ENCODE measurements around the gene PLOD1.

PLOD1 gene

DNA sequence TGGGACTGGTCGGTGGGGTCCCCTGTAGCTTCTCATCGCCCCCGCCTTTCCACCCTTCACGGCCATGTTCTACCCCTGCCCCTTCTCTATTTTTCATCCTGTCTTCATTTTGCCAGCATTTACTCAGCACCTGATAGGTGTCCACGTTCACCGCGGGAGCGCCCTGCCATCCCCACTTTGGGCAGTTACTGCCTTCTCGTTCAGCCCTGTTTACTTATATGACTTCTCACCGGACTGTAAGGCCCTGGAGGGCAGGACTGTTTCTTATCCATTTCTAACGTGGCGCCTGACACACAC is 46.1 kb downstream of the PLOD1 start:
- Histone ChIP-seq H3K36me3 (ENCODE audit: control insufficient read depth, insufficient read depth, low read length) (peaks cover 37% of the 10 kb centered on the region), H3K4me1 (ENCODE audit: control insufficient read depth, insufficient read depth, low read length) (peaks cover 6% of the 10 kb centered on the region; the same call in 1 of the 2 replicates), H3K9me3 (ENCODE audit: control insufficient read depth, insufficient read depth, low read depth, low read length) (no peaks in the 10 kb centered on the region), H3K9ac (ENCODE audit: low read length) (peak overlapping the region; percentile 91), H3K27me3 (ENCODE audit: control insufficient read depth, insufficient read depth, low read length) (no peaks in the 10 kb centered on the region), H3K4me3 (ENCODE audit: low read depth, low read length) (peak overlapping the region; percentile 90), H3K27ac (ENCODE audit: low read depth, low read length) (peak overlapping the region; percentile 84)

- Histone ChIP-seq H3K36me3 (ENCODE audit: control insufficient read depth, insufficient read depth, low read length) (peaks cover 45% of the 10 kb centered on the region), H3K4me3 (ENCODE audit: low read depth, low read length) (peak overlapping the region; percentile 90), H3K9me3 (ENCODE audit: control insufficient read depth, insufficient read depth, low read depth, low read length) (no peaks in the 10 kb centered on the region), H3K27ac (ENCODE audit: low read depth, low read length) (no peak overlapping the region), H3K27me3 (ENCODE audit: control insufficient read depth, insufficient read depth, low read length) (no peaks in the 10 kb centered on the region), H3K9ac (ENCODE audit: low read length) (peak overlapping the region; percentile 91), H3K4me1 (ENCODE audit: control insufficient read depth, insufficient read depth, low read length) (peaks cover 6% of the 10 kb centered on the region; the same call in 1 of the 2 replicates)
Measured at GRCh38 chr1:11981378-11982009, 47.0 kb downstream of the PLOD1 start.

- Histone ChIP-seq H3K4me3 (ENCODE audit: low read depth, low read length) (no peak overlapping the region), H3K27me3 (ENCODE audit: control insufficient read depth, insufficient read depth, low read length) (no peaks in the 10 kb centered on the region), H3K27ac (ENCODE audit: low read depth, low read length) (no peak overlapping the region), H3K36me3 (ENCODE audit: control insufficient read depth, insufficient read depth, low read length) (peaks cover 45% of the 10 kb centered on the region), H3K9me3 (ENCODE audit: control insufficient read depth, insufficient read depth, low read depth, low read length) (no peaks in the 10 kb centered on the region), H3K4me1 (ENCODE audit: control insufficient read depth, insufficient read depth, low read length) (peaks cover 6% of the 10 kb centered on the region; the same call in 1 of the 2 replicates), H3K9ac (ENCODE audit: low read length) (no peak overlapping the region)
Measured at GRCh38 chr1:11982010-11982392, 47.5 kb downstream of the PLOD1 start.

DNA sequence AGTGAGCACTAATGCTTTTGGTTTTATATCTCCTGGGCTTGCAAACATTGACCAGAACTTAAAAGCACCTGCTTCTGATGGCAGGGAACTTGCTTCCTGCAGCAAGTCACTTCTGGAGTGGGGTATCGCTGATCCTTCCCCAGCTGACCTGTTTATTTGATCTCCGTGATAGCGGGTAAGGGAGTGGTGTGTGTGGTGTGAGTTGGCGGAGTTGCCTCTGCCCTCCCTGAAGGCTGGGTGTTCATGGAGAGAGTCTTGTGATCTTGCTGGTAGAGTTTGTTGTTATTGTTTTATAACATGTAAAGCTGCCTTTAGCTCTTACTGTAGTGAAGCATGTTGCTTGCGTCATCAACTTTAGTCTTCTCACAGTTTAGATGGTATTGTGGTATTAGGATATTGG is 49.6 kb downstream of the PLOD1 start:
- Histone ChIP-seq H3K4me3 (ENCODE audit: low read depth, low read length) (no peak overlapping the region), H3K9me3 (ENCODE audit: control insufficient read depth, insufficient read depth, low read depth, low read length) (no peaks in the 10 kb centered on the region), H3K36me3 (ENCODE audit: control insufficient read depth, insufficient read depth, low read length) (peaks cover 49% of the 10 kb centered on the region), H3K27ac (ENCODE audit: low read depth, low read length) (no peak overlapping the region), H3K4me1 (ENCODE audit: control insufficient read depth, insufficient read depth, low read length) (peaks cover 6% of the 10 kb centered on the region; the same call in 1 of the 2 replicates), H3K9ac (ENCODE audit: low read length) (no peak overlapping the region), H3K27me3 (ENCODE audit: control insufficient read depth, insufficient read depth, low read length) (no peaks in the 10 kb centered on the region)

- Histone ChIP-seq H3K9ac (ENCODE audit: low read length) (no peak overlapping the region), H3K4me1 (ENCODE audit: control insufficient read depth, insufficient read depth, low read length) (peaks cover 1% of the 10 kb centered on the region; the same call in 1 of the 2 replicates), H3K36me3 (ENCODE audit: control insufficient read depth, insufficient read depth, low read length) (peaks cover 54% of the 10 kb centered on the region), H3K9me3 (ENCODE audit: control insufficient read depth, insufficient read depth, low read depth, low read length) (no peaks in the 10 kb centered on the region), H3K4me3 (ENCODE audit: low read depth, low read length) (no peak overlapping the region), H3K27me3 (ENCODE audit: control insufficient read depth, insufficient read depth, low read length) (no peaks in the 10 kb centered on the region), H3K27ac (ENCODE audit: low read depth, low read length) (no peak overlapping the region)
Measured at GRCh38 chr1:11984576-11984975, 50.1 kb downstream of the PLOD1 start.

DNA sequence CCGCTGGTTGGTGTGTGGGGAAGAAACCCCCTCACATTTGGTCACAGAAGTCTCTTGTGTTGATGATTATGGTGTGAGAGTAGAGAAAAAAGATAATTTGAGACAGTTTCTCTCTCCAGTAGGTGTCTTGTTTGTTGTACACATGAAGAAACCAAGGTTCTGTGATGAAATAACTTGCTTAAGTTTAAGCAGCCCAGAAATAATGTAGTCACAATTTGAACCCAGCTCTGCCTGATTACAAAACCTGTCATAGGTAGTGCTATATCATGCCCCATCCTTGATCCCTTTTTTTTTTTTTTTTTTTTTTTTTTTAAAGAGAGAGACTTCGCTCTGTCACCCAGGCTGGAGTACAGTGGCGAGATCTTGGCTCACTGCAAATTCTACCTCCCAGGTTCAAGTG is 50.7 kb downstream of the PLOD1 start:
- no peak overlapping the region for H3K9ac ChIP-seq (ENCODE audit: low read length)
- no peaks in the 10 kb centered on the region for H3K9me3 ChIP-seq (ENCODE audit: control insufficient read depth, insufficient read depth, low read depth, low read length)
- no peak overlapping the region for H3K27ac ChIP-seq (ENCODE audit: low read depth, low read length)
- H3K27me3 ChIP-seq (ENCODE audit: control insufficient read depth, insufficient read depth, low read length), result no peaks in the 10 kb centered on the region
- H3K4me1 ChIP-seq (ENCODE audit: control insufficient read depth, insufficient read depth, low read length), result no peaks in the 10 kb centered on the region; the same call in 1 of the 2 replicates
- H3K4me3 ChIP-seq (ENCODE audit: low read depth, low read length), result no peak overlapping the region
- peaks cover 60% of the 10 kb centered on the region for H3K36me3 ChIP-seq (ENCODE audit: control insufficient read depth, insufficient read depth, low read length)

GRCh38 chr1:11985851-11986250 is 51.3 kb downstream of the PLOD1 start:
- no peak overlapping the region for H3K4me3 ChIP-seq (ENCODE audit: low read depth, low read length)
- no peaks in the 10 kb centered on the region; the same call in 1 of the 2 replicates for H3K4me1 ChIP-seq (ENCODE audit: control insufficient read depth, insufficient read depth, low read length)
- no peak overlapping the region for H3K9ac ChIP-seq (ENCODE audit: low read length)
- no peaks in the 10 kb centered on the region for H3K9me3 ChIP-seq (ENCODE audit: control insufficient read depth, insufficient read depth, low read depth, low read length)
- no peak overlapping the region for H3K27ac ChIP-seq (ENCODE audit: low read depth, low read length)
- peaks cover 66% of the 10 kb centered on the region for H3K36me3 ChIP-seq (ENCODE audit: control insufficient read depth, insufficient read depth, low read length)
- no peaks in the 10 kb centered on the region for H3K27me3 ChIP-seq (ENCODE audit: control insufficient read depth, insufficient read depth, low read length)

GRCh38 chr1:11989669-11990068 is 55.2 kb downstream of the PLOD1 start:
- H3K36me3 ChIP-seq (ENCODE audit: control insufficient read depth, insufficient read depth, low read length), result peaks cover 66% of the 10 kb centered on the region

GRCh38 chr1:11990303-11991032 is 56.0 kb downstream of the PLOD1 start:
- Histone ChIP-seq H3K27me3 (ENCODE audit: control insufficient read depth, insufficient read depth, low read length) (no peaks in the 10 kb centered on the region), H3K4me3 (ENCODE audit: low read depth, low read length) (no peak overlapping the region), H3K9me3 (ENCODE audit: control insufficient read depth, insufficient read depth, low read depth, low read length) (no peaks in the 10 kb centered on the region), H3K4me1 (ENCODE audit: control insufficient read depth, insufficient read depth, low read length) (no peaks in the 10 kb centered on the region), H3K27ac (ENCODE audit: low read depth, low read length) (no peak overlapping the region), H3K36me3 (ENCODE audit: control insufficient read depth, insufficient read depth, low read length) (peaks cover 66% of the 10 kb centered on the region), H3K9ac (ENCODE audit: low read length) (no peak overlapping the region)

More at GRCh38 chr1:11989669-11990068, 55.2 kb downstream of the PLOD1 start:
- Histone ChIP-seq H3K9me3 (ENCODE audit: control insufficient read depth, insufficient read depth, low read depth, low read length) (no peaks in the 10 kb centered on the region), H3K9ac (ENCODE audit: low read length) (no peak overlapping the region), H3K4me3 (ENCODE audit: low read depth, low read length) (no peak overlapping the region), H3K27ac (ENCODE audit: low read depth, low read length) (no peak overlapping the region), H3K27me3 (ENCODE audit: control insufficient read depth, insufficient read depth, low read length) (no peaks in the 10 kb centered on the region), H3K4me1 (ENCODE audit: control insufficient read depth, insufficient read depth, low read length) (no peaks in the 10 kb centered on the region)

DNA sequence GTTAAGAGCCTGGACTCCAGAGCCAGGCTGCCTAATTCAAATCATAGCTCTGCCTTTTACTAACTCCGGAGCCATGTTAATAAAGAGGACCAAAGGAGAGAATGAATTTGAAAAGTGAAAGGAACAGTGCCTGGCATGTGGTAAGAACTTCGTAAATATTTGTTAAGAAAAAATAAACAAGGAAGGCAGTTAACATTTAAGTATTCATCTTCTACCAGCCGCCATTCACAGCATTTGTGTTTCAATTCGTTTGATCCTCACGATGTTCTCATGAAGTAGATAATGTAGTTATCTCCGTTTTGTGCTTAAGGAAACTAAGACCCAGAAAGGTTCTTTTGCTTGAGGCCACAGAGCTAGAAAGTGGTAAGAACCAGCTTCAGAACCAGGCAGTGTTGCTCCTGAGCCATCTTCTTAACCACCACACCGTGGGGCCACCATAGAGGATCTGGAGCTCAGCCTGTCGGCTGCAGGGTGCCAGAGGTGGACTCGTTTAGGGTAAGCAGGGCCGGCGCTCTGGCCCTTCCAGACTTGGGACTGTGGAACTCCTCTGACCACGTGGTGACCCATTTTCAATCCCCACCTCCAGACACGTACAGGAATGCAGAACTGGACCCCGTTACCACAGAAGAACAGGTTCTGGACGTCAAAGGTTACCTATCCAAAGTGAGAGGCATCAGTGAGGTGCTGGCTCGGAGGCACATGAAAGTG is 57.6 kb downstream of the PLOD1 start:
- no peak overlapping the region for H3K4me3 ChIP-seq (ENCODE audit: low read depth, low read length)
- no peak overlapping the region for H3K27ac ChIP-seq (ENCODE audit: low read depth, low read length)
- H3K9ac ChIP-seq (ENCODE audit: low read length), result no peak overlapping the region
- H3K27me3 ChIP-seq (ENCODE audit: control insufficient read depth, insufficient read depth, low read length), result no peaks in the 10 kb centered on the region
- H3K36me3 ChIP-seq (ENCODE audit: control insufficient read depth, insufficient read depth, low read length), result peaks cover 73% of the 10 kb centered on the region
- H3K4me1 ChIP-seq (ENCODE audit: control insufficient read depth, insufficient read depth, low read length), result no peaks in the 10 kb centered on the region
- H3K9me3 ChIP-seq (ENCODE audit: control insufficient read depth, insufficient read depth, low read depth, low read length), result no peaks in the 10 kb centered on the region
